Upper lobe of left lung (tissue), 6 donors: ENCODE data around the gene CNTNAP2. TPM values are rescaled to one million over a fixed set of nuclear protein-coding genes. Genes with fewer than 3 reads are reported as not detected.

ENCODE experiments used
- ATAC-seq, 2 donors: fragments of 200-7000 bp; cut with Tn5 transposase; one replicate each; pipeline ENCODE4 v1.9.1; 2022; ENCODE audit warnings: mild to moderate bottlenecking in 2 of 2, moderate library complexity in 2 of 2; ENCODE audit not compliant: low FRiP score in 2 of 2
- DNase-seq, 2 donors: peaks; one replicate each; pipeline ENCODE4 v3.0.0-alpha.2; 2019 to 2020
- H3K27ac ChIP-seq, 4 donors: fragments of 200-600 bp; sonication (generic); one replicate each; pipeline ENCODE4 v1.5.1; 2016 to 2019
- H3K27me3 ChIP-seq, 4 donors: fragments of 200-600 bp; sonication (generic); one replicate each; pipeline ENCODE4 v1.5.1; 2017 to 2019
- H3K36me3 ChIP-seq, 4 donors: fragments of 200-600 bp; sonication (generic); one replicate each; pipeline ENCODE4 v1.5.1; 2016 to 2019
- H3K4me1 ChIP-seq, 4 donors: fragments of 200-600 bp; sonication (generic); one replicate each; pipeline ENCODE4 v1.5.1; 2018 to 2019
- H3K4me3 ChIP-seq, 4 donors: fragments of 200-600 bp; sonication (generic); one replicate each; pipeline ENCODE4 v1.5.1; 2017 to 2019; ENCODE audit warnings: mild to moderate bottlenecking in 2 of 4, moderate library complexity in 1 of 4
- H3K9me3 ChIP-seq, 4 donors: fragments of 200-600 bp; sonication (generic); one replicate each; pipeline ENCODE4 v1.5.1; 2018 to 2019
- CTCF ChIP-seq, 6 experiments: fragments of 450-650 bp in 4 of 6; fragments of 200-600 bp in 2 of 6; sonication (generic) in 2 of 6; IDR thresholded peaks; one replicate each; pipeline ENCODE4 v1.5.1; 2016 to 2019; ENCODE audit warnings: antibody characterized with exemption in 6 of 6
- EP300 ChIP-seq, 4 donors: sonication (generic); formaldehyde crosslinking; IDR thresholded peaks; one replicate each; pipeline ENCODE4 v1.5.1; 2017; ENCODE audit warnings: antibody characterized with exemption in 4 of 4, control low read depth in 2 of 4
- POLR2A ChIP-seq, 4 donors: fragments of 450-650 bp; IDR thresholded peaks; one replicate each; pipeline ENCODE4 v1.5.1; 2016 to 2017; ENCODE audit warnings: antibody characterized with exemption in 4 of 4, mild to moderate bottlenecking in 2 of 4
- POLR2AphosphoS5 ChIP-seq, 2 donors: sonication (generic); formaldehyde crosslinking; IDR thresholded peaks; one replicate each; pipeline ENCODE4 v1.5.1; 2017; ENCODE audit warnings: antibody characterized with exemption in 2 of 2
- WGBS, 2 donors: methylation state at CpG; one replicate each; pipeline ENCODE4 v1.1.5; 2017 to 2018; 5-methylcytosine and 5-hydroxymethylcytosine counted together
- total RNA-seq, 6 donors: library from RNA; depleted of rRNA in 4 of 6; stranded (reverse); fragments of >200 nt in 4 of 6; gene quantifications; one replicate each; pipeline versions ENCODE4 v1.1.0 to v1.2.1, GENCODE V29; 2016 to 2021
- donor health status: DM: no; HTN: no; CAD: no; lungs with moderate emphysema.
- donor health status: DM: no; HTN: yes; CAD: no; lungs with severe emphysema.

Gene CNTNAP2
- total RNA-seq, 6 donors from 2014 or later, result 0.06 to 1.0 (median 0.37) TPM

DNA sequence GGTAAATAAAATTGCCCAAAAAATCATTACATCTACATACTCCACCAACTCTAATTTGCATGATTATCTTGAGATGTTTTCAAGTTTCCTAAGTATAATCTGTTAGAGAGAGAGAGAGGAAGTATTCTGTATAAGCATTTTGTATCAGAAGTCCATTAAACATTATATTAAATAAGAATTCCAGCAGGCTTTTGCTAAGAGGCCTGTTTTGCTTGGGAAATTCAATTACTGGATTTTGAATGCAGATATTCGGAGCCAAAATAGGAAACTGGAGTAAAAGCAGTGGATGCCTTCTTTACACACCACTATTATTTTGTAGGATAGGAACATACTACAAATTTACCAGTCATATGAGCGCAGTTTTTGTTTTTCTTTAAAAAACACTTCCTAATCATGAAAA, 727.8 kb downstream of the CNTNAP2 start:
- Histone ChIP-seq H3K4me1 (no peaks in the 10 kb centered on the region), H3K27me3 (no peaks in the 10 kb centered on the region), H3K36me3 (no peaks in the 10 kb centered on the region), H3K9me3 (no peaks in the 10 kb centered on the region), H3K4me3 (no peak overlapping the region), H3K27ac (no peak overlapping the region)
- DNase-seq (no peak), ATAC-seq (no peak)
- WGBS, 2 donors, result 85 to 89% methylated on average over 2 of the region's 2 CpGs
- no peak for TF ChIP-seq POLR2AphosphoS5 (IDR thresholded peaks at IDR 0.05)
- TF ChIP-seq POLR2A (IDR thresholded peaks at IDR 0.05), result no peak
- TF ChIP-seq CTCF (IDR thresholded peaks at IDR 0.05), result no peak
- no peak for TF ChIP-seq EP300 (IDR thresholded peaks at IDR 0.05)

DNA sequence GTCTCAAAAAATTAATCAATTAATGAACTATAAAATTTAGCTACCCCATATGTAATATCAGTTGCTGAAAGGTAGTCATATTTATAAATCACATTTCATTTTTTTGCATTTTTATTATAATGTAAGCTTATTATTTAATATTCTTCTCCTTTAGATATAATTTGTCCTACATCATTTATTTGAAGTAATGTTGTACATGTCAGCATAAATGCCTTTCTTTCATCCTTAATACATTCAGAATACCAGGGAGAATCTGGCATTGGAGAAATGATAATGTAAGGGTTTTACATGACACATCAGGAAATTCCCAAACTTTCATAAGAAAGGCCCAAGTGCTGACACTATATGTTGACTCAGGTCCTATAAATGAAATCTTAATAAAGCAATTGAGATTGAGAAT, 742.1 kb downstream of the CNTNAP2 start:
- H3K27me3 ChIP-seq, result no peaks in the 10 kb centered on the region
- H3K4me1 ChIP-seq, result no peaks in the 10 kb centered on the region
- H3K4me3 ChIP-seq, result no peak overlapping the region
- no peak for ATAC-seq
- no peak for DNase-seq
- TF ChIP-seq EP300 (IDR thresholded peaks at IDR 0.05) (no peak), CTCF (IDR thresholded peaks at IDR 0.05) (no peak), POLR2AphosphoS5 (IDR thresholded peaks at IDR 0.05) (no peak), POLR2A (IDR thresholded peaks at IDR 0.05) (no peak)
- H3K36me3 ChIP-seq, result no peaks in the 10 kb centered on the region
- no peaks in the 10 kb centered on the region for H3K9me3 ChIP-seq
- H3K27ac ChIP-seq, result no peak overlapping the region

- no peak overlapping the region for H3K4me3 ChIP-seq
- no peaks in the 10 kb centered on the region for H3K4me1 ChIP-seq
- no peaks in the 10 kb centered on the region for H3K36me3 ChIP-seq
- DNase-seq (no peak), ATAC-seq (no peak)
- TF ChIP-seq POLR2AphosphoS5 (IDR thresholded peaks at IDR 0.05) (no peak), CTCF (IDR thresholded peaks at IDR 0.05) (no peak), EP300 (IDR thresholded peaks at IDR 0.05) (no peak), POLR2A (IDR thresholded peaks at IDR 0.05) (no peak)
- H3K27me3 ChIP-seq, result no peaks in the 10 kb centered on the region
- H3K27ac ChIP-seq, result no peak overlapping the region
- no peaks in the 10 kb centered on the region for H3K9me3 ChIP-seq
- WGBS, 2 donors, result 88 to 89% methylated on average over 4 of the region's 4 CpGs
Measured at GRCh38 chr7:146861701-146862100, 745.1 kb downstream of the CNTNAP2 start.

- Histone ChIP-seq H3K4me3 (no peak overlapping the region), H3K36me3 (no peaks in the 10 kb centered on the region), H3K27ac (no peak overlapping the region), H3K4me1 (no peaks in the 10 kb centered on the region), H3K9me3 (no peaks in the 10 kb centered on the region), H3K27me3 (no peaks in the 10 kb centered on the region)
- no peak for ATAC-seq
- TF ChIP-seq CTCF (IDR thresholded peaks at IDR 0.05) (no peak), POLR2A (IDR thresholded peaks at IDR 0.05) (no peak), POLR2AphosphoS5 (IDR thresholded peaks at IDR 0.05) (no peak), EP300 (IDR thresholded peaks at IDR 0.05) (no peak)
- WGBS, 2 donors, result 40 to 58% methylated on average over 2 of the region's 2 CpGs
- no peak for DNase-seq
Measured at GRCh38 chr7:146862415-146862814, 745.8 kb downstream of the CNTNAP2 start.

GRCh38 chr7:146864644-146865043, 748.0 kb downstream of the CNTNAP2 start:
- Histone ChIP-seq H3K4me1 (no peaks in the 10 kb centered on the region), H3K27me3 (no peaks in the 10 kb centered on the region), H3K4me3 (no peak overlapping the region), H3K27ac (no peak overlapping the region), H3K9me3 (no peaks in the 10 kb centered on the region), H3K36me3 (no peaks in the 10 kb centered on the region)
- WGBS, 2 donors, result 90 to 97% methylated on average over 2 of the region's 2 CpGs
- ATAC-seq, result no peak
- DNase-seq, result no peak
- TF ChIP-seq POLR2AphosphoS5 (IDR thresholded peaks at IDR 0.05) (no peak), CTCF (IDR thresholded peaks at IDR 0.05) (no peak), EP300 (IDR thresholded peaks at IDR 0.05) (no peak), POLR2A (IDR thresholded peaks at IDR 0.05) (no peak)
